Cardiac fibroblast (primary cell): ENCODE results near the gene AVPR2.

Experiments used
- DNase-seq, 2 donors: peaks; one replicate each; pipeline versions ENCODE4 v3.0.0 to v3.0.0-alpha.2; 2010; ENCODE audit warnings: low read depth in 2 of 2
- H3K4me3 ChIP-seq, 2 donors: replicated peaks in 1 of 2; 1 replicate in 1 of 2; 2 replicates in 1 of 2; pipeline ENCODE4 v1.5.1; 2011; ENCODE audit warnings: low read depth in 2 of 2, low read length in 2 of 2, mild to moderate bottlenecking in 2 of 2, moderate library complexity in 1 of 2
- TF ChIP-seq, protein P1 (sequence below): IDR thresholded peaks from one replicate; pipeline ENCODE4 v1.5.1; 2011; ENCODE audit warnings: low read depth, mild to moderate bottlenecking, low read length, inconsistent platforms

AVPR2 gene

DNA sequence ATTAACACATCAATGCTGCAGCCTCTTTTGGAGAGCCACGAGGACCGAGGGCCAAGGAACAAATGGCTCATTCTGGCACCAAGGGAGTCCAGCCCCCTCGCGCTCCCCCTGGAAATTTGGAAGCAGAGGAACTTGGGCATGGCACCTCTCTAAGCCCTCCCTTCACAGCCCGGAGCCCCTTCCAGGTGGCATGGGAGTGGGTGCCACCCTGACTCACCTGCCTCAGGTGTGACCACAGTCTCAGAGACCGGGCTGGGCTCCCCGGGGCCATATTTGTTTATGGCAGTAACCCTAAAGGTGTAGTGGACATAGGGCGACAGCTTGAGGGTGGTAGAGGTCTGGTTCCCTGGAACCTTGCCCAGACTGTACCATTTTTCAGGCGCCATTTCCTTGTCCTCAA, 37.3 kb upstream of the AVPR2 start:
- no peak overlapping the region for H3K4me3 ChIP-seq
- no peak for DNase-seq
- TF ChIP-seq, protein P1, sequence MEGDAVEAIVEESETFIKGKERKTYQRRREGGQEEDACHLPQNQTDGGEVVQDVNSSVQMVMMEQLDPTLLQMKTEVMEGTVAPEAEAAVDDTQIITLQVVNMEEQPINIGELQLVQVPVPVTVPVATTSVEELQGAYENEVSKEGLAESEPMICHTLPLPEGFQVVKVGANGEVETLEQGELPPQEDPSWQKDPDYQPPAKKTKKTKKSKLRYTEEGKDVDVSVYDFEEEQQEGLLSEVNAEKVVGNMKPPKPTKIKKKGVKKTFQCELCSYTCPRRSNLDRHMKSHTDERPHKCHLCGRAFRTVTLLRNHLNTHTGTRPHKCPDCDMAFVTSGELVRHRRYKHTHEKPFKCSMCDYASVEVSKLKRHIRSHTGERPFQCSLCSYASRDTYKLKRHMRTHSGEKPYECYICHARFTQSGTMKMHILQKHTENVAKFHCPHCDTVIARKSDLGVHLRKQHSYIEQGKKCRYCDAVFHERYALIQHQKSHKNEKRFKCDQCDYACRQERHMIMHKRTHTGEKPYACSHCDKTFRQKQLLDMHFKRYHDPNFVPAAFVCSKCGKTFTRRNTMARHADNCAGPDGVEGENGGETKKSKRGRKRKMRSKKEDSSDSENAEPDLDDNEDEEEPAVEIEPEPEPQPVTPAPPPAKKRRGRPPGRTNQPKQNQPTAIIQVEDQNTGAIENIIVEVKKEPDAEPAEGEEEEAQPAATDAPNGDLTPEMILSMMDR: no peak

DNA sequence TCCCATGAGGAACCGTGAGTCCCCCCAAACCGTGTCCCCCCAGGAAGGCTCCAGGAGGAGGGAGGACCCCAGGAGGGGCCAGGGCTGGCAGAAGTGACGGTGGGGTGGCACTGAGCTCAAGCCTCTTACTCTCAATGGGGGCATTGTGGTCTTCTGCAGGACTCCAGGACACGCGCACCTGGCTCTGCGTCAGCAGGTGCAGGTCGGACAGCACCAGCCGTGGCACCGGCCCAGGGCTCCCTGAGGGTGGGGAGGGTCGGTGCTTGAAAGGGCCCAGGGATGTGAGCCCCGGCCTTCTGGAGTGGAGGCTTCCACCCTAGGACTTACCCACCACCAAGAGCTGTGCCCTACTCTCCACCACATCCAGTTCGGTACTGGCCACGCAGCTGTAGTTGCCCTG, 36.8 kb upstream of the AVPR2 start:
- TF ChIP-seq, protein P1: no peak
- DNase-seq: no peak
- H3K4me3 ChIP-seq: no peak overlapping the region

DNA sequence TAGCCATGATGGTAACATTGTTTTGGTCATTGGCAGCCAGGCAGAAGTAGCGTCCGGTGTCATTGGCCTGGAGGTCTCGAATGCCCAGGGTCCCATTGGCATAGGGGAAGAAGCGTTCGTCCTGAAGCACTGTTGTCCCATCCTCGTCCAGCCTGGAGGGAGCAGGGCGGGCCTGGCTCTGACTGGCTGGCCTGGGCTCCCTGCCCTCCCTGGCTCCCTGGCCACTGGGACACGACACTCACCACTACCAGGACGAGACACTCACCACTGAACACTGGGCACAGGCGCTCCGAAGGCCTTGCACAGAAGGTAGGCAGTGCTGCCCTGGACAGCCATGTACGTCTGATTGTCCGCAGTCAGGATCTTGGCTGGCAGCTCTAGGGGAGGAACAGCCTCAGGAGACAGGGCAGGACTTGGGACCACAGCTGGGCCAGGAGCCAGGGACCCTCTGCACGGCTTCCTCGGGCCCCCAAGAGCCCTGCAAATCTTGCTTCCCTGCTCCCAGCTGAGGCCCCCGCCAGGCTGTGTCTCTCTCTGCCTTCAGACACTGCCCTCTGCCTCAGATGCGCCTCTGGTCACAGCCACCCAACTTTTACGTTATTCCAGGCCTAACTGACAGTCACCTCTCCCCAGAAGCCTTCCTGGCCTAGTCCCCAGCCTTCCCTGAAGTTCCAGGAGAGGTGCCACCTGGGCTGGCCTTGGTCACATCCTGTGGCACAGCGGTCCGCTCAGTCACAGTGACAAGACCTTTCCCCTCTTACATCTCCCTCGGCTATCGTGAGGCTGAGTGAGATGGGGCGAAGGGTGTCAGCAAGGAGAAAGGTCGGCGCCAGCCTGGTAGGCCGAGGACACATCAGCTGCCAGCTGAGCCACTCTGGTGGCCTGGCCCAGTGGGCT, 35.6 kb upstream of the AVPR2 start:
- no peak for DNase-seq
- no peak overlapping the region for H3K4me3 ChIP-seq
- TF ChIP-seq, protein P1: no peak

DNA sequence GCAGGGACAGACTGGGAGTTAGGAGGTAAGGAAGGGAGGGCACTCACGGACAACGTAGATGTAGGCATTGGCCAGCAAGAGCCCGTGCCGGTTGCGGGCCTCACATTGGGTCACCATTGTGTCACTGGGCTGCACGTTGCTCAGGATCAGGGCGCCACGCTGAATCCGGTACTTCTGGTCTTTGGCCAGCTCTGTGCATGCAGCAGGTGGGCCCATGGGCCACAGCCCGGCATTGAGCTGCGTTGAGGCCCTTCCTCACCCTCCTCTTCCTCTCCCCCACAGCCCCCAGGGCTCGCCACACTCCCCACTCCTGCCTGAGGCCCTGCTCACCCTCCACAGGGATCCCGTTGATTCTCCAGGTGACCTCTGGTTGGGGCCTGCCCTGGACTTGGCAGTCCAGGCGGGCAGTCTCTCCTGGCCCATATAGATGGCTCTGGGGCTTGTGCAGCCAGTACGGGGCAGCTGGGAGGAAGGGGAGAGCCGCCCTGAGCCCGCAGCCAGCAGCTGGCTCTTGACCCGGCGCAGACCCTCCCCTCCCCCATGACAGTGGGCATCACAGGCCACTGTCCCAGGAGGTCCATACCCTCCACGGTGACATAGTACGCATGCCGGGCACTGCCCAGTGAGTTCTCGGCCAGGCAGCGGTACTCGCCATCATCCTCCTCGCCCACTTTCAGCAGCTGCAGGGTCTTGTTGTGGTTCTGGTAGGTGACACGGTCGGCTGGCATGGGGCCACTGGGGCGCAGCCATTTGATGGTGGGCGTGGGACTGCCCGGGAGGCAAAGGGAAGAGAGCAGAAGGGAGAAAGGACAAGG, 34.8 kb upstream of the AVPR2 start:
- H3K4me3 ChIP-seq: no peak overlapping the region
- DNase-seq: no peak
- TF ChIP-seq, protein P1: no peak

DNA sequence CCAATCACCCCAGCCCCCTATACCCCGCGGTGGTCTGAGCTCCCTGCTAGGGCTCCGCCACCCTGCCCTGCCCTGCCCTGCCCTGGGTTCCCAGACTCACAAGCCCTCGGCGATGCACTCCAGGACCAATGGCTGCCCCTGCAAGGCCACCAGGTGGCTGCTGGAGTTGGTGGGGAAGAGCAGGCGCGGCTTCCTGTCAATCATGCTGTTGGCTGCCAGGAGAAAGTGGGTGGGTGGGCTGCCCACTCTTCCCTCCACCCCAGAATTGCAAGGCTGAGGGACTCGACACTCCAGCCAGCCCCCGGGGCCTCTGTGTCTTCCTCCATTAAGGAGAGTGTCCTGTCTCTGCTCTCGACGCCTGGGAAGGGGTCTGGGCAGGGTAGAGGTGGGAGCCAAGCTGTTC, 34.2 kb upstream of the AVPR2 start:
- no peak overlapping the region for H3K4me3 ChIP-seq
- no peak for DNase-seq
- TF ChIP-seq, protein P1: no peak

DNA sequence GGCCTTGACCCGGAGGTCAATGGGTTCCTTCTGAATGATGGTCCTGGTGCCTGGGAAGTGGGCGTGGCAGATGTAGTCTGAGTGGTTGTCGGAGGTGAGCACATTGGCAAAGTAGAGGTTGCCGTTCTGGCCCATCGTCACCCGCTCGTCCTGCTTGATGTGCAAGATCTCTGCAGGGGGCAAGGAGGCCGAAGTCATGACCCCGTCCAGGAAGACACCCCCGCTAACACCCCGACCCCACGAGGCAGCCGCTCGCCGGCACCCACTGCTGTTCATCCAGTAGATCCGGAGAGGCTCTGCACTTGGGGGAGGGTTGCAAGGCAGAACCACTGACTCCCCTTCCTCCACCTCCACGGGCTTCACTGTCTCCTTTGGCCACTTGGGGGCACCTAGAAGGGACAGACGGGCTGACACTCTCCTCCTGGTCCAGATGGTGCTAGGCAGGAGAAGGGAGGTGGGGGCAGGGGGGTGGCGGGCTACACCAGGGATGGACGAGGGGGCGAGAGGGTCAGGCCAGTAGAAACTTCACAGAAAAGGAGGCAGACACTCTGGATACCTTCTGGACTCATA, 33.6 kb upstream of the AVPR2 start:
- TF ChIP-seq, protein P1: peak; percentile 9
- no peak overlapping the region for H3K4me3 ChIP-seq
- no peak for DNase-seq
